ENCODE results near the gene EIF3L.

Gene EIF3L

DNA sequence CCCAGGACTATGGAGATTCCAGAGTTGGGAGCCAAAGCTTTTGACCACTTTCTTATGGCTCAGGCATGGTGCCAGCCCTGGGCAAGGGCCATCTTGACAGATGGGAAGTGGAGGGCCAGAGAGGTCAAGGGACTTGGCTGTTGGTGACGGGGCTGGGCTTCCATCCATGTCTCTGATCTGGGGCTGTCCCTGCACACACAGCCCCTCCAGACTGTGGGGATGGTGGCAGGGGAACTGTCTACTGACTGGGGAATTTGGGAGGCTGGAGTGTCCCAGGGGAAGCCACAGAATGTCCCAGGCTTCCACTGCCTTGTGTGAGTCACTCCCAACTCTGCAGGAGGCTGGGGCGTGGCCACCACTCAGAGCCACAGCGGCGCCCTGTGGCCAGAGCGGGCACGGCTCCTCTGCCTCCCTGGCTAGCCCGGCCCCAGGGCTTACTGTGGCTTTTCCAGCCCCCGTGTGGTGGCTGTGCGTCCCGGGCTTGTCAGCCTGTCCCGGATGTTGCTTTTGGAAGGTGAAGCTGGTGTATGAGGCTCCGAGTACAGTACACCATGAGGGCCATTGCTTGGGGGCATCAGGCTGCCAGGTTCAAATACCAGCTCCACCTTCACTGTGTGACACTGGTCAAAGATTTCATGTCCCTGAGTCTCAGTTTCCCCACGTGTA, 84.6 kb downstream of the EIF3L start:
- peak overlapping the region; percentile 70 for H3K4me2 ChIP-seq (ENCODE audit: low read length)
- peak overlapping the region; percentile 24 for H3K4me3 ChIP-seq (ENCODE audit: low read length)
- peak overlapping the region; percentile 50 for H3K9ac ChIP-seq (ENCODE audit: low read depth, low read length)
- no peaks in the 10 kb centered on the region for H3K9me3 ChIP-seq (replicated peaks; ENCODE audit: low read length)
- H3K4me1 ChIP-seq (ENCODE audit: control insufficient read depth, insufficient read depth, low read length) = peaks cover 32% of the 10 kb centered on the region
- no peaks in the 10 kb centered on the region for H3K27me3 ChIP-seq (ENCODE audit: control insufficient read depth, insufficient read depth, low read length)
- H3K36me3 ChIP-seq (ENCODE audit: insufficient read depth, low read length) = peaks cover 47% of the 10 kb centered on the region

Small RNA genes lying within 50 kb of the gene (small RNA-seq; reads per million reads assigned to genes)
- 0.84 reads per million, percentile 20 among the genes with 10 or more reads in this experiment for gene MIR659
